ENCODE measurements around the gene NEK6.

The NEK6 gene

GRCh38 chr9:124342776-124343485 lies 85.2 kb downstream of the NEK6 start:
- no peak for DNase-seq (ENCODE audit: low read depth in 3 of 3)

- DNase-seq (ENCODE audit: low read depth in 3 of 3), result no peak
These were observed 86.0 kb downstream of the NEK6 start for GRCh38 chr9:124343533-124344290.

- DNase-seq (ENCODE audit: low read depth in 3 of 3), result no peak
These were observed 86.7 kb downstream of the NEK6 start for GRCh38 chr9:124344291-124345050.

GRCh38 chr9:124345063-124345462 lies 87.3 kb downstream of the NEK6 start:
- no peak for DNase-seq (ENCODE audit: low read depth in 3 of 3)

GRCh38 chr9:124345751-124346281 lies 88.1 kb downstream of the NEK6 start:
- DNase-seq (ENCODE audit: low read depth in 3 of 3), result no peak

- no peak for DNase-seq (ENCODE audit: low read depth in 3 of 3)
These were observed 88.8 kb downstream of the NEK6 start for GRCh38 chr9:124346347-124347163.

- no peak for DNase-seq (ENCODE audit: low read depth in 3 of 3)
These were observed 89.6 kb downstream of the NEK6 start for GRCh38 chr9:124347206-124347967.

GRCh38 chr9:124347968-124348358 lies 90.2 kb downstream of the NEK6 start:
- DNase-seq (ENCODE audit: low read depth in 3 of 3), result no peak

GRCh38 chr9:124348363-124348762 lies 90.6 kb downstream of the NEK6 start:
- DNase-seq (ENCODE audit: low read depth in 3 of 3), result no peak

GRCh38 chr9:124348831-124349230 lies 91.1 kb downstream of the NEK6 start:
- no peak for DNase-seq (ENCODE audit: low read depth in 3 of 3)

GRCh38 chr9:124349267-124349666 lies 91.5 kb downstream of the NEK6 start:
- no peak for DNase-seq (ENCODE audit: low read depth in 3 of 3)

- DNase-seq (ENCODE audit: low read depth in 3 of 3), result no peak
These were observed 92.1 kb downstream of the NEK6 start for GRCh38 chr9:124349675-124350493.

- DNase-seq (ENCODE audit: low read depth in 3 of 3), result no peak
These were observed 92.9 kb downstream of the NEK6 start for GRCh38 chr9:124350494-124351263.

GRCh38 chr9:124351672-124352468 lies 94.1 kb downstream of the NEK6 start:
- no peak for DNase-seq (ENCODE audit: low read depth in 3 of 3)

GRCh38 chr9:124352616-124353015 lies 94.9 kb downstream of the NEK6 start:
- DNase-seq (ENCODE audit: low read depth in 3 of 3), result no peak

- DNase-seq (ENCODE audit: low read depth in 3 of 3), result no peak
These were observed 95.5 kb downstream of the NEK6 start for GRCh38 chr9:124353166-124353768.

GRCh38 chr9:124353811-124354274 lies 96.1 kb downstream of the NEK6 start:
- DNase-seq (ENCODE audit: low read depth in 3 of 3), result no peak
